ENCODE data around the gene AHCTF1. TPM values are rescaled to one million over a fixed set of nuclear protein-coding genes. Genes with fewer than 3 reads are reported as not detected.
"Not testable (repeated sequence)": the region's sequence is repeated elsewhere in the genome, so short reads cannot be mapped to it uniquely, and the experiment has no call there.

AHCTF1 gene
- total RNA-seq, 1 donor from 2014 or later: 24.8 TPM

- no peak overlapping the region for H3K27ac Mint-ChIP-seq (ENCODE audit: unreplicated experiment)
- H3K4me3 Mint-ChIP-seq (ENCODE audit: unreplicated experiment): no peak overlapping the region
- no peak for DNase-seq (ENCODE audit: low spot score)
- no peaks in the 10 kb centered on the region for H3K27me3 Mint-ChIP-seq (ENCODE audit: low read depth)
- H3K4me1 Mint-ChIP-seq (ENCODE audit: low read depth): peaks cover 8% of the 10 kb centered on the region
- peaks cover 10% of the 10 kb centered on the region for H3K36me3 Mint-ChIP-seq (ENCODE audit: low read depth)
- H3K9me3 Mint-ChIP-seq (ENCODE audit: low read depth): peaks cover 18% of the 10 kb centered on the region
- TF ChIP-seq CTCF (IDR thresholded peaks at IDR 0.05): no peak
Observed at GRCh38 chr1:246831543-246831942, 100.2 kb downstream of the AHCTF1 start.

- H3K27me3 Mint-ChIP-seq (ENCODE audit: low read depth): no peaks in the 10 kb centered on the region
- no peak overlapping the region for H3K27ac Mint-ChIP-seq (ENCODE audit: unreplicated experiment)
- H3K36me3 Mint-ChIP-seq (ENCODE audit: low read depth): peaks cover 10% of the 10 kb centered on the region
- peaks cover 4% of the 10 kb centered on the region for H3K4me1 Mint-ChIP-seq (ENCODE audit: low read depth)
- DNase-seq (ENCODE audit: low spot score): no peak
- no peak overlapping the region for H3K4me3 Mint-ChIP-seq (ENCODE audit: unreplicated experiment)
- H3K9me3 Mint-ChIP-seq (ENCODE audit: low read depth): peaks cover 18% of the 10 kb centered on the region
- TF ChIP-seq CTCF (IDR thresholded peaks at IDR 0.05): no peak
Observed at GRCh38 chr1:246828818-246829217, 102.9 kb downstream of the AHCTF1 start.

- TF ChIP-seq CTCF (IDR thresholded peaks at IDR 0.05): no peak
- no peak for DNase-seq (ENCODE audit: low spot score)
- H3K36me3 Mint-ChIP-seq (ENCODE audit: low read depth): peaks cover 10% of the 10 kb centered on the region
- H3K4me3 Mint-ChIP-seq (ENCODE audit: unreplicated experiment): no peak overlapping the region
- peaks cover under 1% of the 10 kb centered on the region for H3K27me3 Mint-ChIP-seq (ENCODE audit: low read depth)
- H3K4me1 Mint-ChIP-seq (ENCODE audit: low read depth): peaks cover 4% of the 10 kb centered on the region
- peaks cover 18% of the 10 kb centered on the region for H3K9me3 Mint-ChIP-seq (ENCODE audit: low read depth)
- H3K27ac Mint-ChIP-seq (ENCODE audit: unreplicated experiment): no peak overlapping the region
Observed at GRCh38 chr1:246827396-246827795, 104.4 kb downstream of the AHCTF1 start.

- DNase-seq (ENCODE audit: low spot score): no peak
- Mint-ChIP-seq H3K27ac (ENCODE audit: unreplicated experiment) (no peak overlapping the region), H3K4me1 (ENCODE audit: low read depth) (peaks cover 4% of the 10 kb centered on the region), H3K9me3 (ENCODE audit: low read depth) (peaks cover 18% of the 10 kb centered on the region), H3K27me3 (ENCODE audit: low read depth) (peaks cover 5% of the 10 kb centered on the region), H3K4me3 (ENCODE audit: unreplicated experiment) (no peak overlapping the region), H3K36me3 (ENCODE audit: low read depth) (peaks cover 10% of the 10 kb centered on the region)
- TF ChIP-seq CTCF (IDR thresholded peaks at IDR 0.05): no peak
Observed at GRCh38 chr1:246825557-246826175, 106.1 kb downstream of the AHCTF1 start.

GRCh38 chr1:246824541-246824940 lies 107.2 kb downstream of the AHCTF1 start:
- no peak overlapping the region for H3K27ac Mint-ChIP-seq (ENCODE audit: unreplicated experiment)
- peaks cover 12% of the 10 kb centered on the region for H3K9me3 Mint-ChIP-seq (ENCODE audit: low read depth)
- peaks cover 6% of the 10 kb centered on the region for H3K36me3 Mint-ChIP-seq (ENCODE audit: low read depth)
- H3K4me3 Mint-ChIP-seq (ENCODE audit: unreplicated experiment): no peak overlapping the region
- peaks cover 4% of the 10 kb centered on the region for H3K4me1 Mint-ChIP-seq (ENCODE audit: low read depth)
- no peak for TF ChIP-seq CTCF (IDR thresholded peaks at IDR 0.05)
- H3K27me3 Mint-ChIP-seq (ENCODE audit: low read depth): peaks cover 7% of the 10 kb centered on the region
- no peak for DNase-seq (ENCODE audit: low spot score)

- H3K36me3 Mint-ChIP-seq (ENCODE audit: low read depth); H3K4me3 Mint-ChIP-seq (ENCODE audit: unreplicated experiment); H3K27ac Mint-ChIP-seq (ENCODE audit: unreplicated experiment); H3K9me3 Mint-ChIP-seq (ENCODE audit: low read depth); DNase-seq (ENCODE audit: low spot score); H3K27me3 Mint-ChIP-seq (ENCODE audit: low read depth); H3K4me1 Mint-ChIP-seq (ENCODE audit: low read depth): not testable (repeated sequence)
Observed at GRCh38 chr1:246822154-246822553, 109.6 kb downstream of the AHCTF1 start.

Measured in chondrocyte (in vitro differentiated cells).